PC-9 (cell line): Measurements from ENCODE around the gene RASSF4. TPM values are rescaled to one million over a fixed set of nuclear protein-coding genes. Genes with fewer than 3 reads are reported as not detected.

Experiments used
- BruUV-seq: library from RNA; stranded (reverse); fragments of 400-500 nt; replicated peaks from 2 replicates; lab custom pipeline; 2021; lab: Mats Ljungman, UMichigan
- CTCF ChIA-PET: fragments of 300-600 bp; sonication (Branson Sonifier 250); formaldehyde crosslinking; loops from one replicate; lab custom pipeline; 2022; ENCODE audit warnings: antibody characterized with exemption; lab: Charles Lee
- POLR2A ChIA-PET: fragments of 300-600 bp; sonication (Branson Sonifier 250); formaldehyde crosslinking; loops from one replicate; lab custom pipeline; 2022; ENCODE audit warnings: antibody characterized with exemption; ENCODE audit not compliant: unreplicated experiment; lab: Charles Lee
- DNase-seq, 2 experiments: peaks; one replicate each; pipeline versions ENCODE4 v3.0.0 to v3.0.0-alpha.2; 2015 to 2022; ENCODE audit warnings: mixed read lengths in 1 of 2
- H2AFZ ChIP-seq: fragments of 200-600 bp; sonication (generic); 2 replicates; pipeline ENCODE4 v1.8.1; 2017; ENCODE audit warnings: antibody characterized with exemption
- H3F3A ChIP-seq: fragments of 200-600 bp; sonication (generic); 2 replicates; pipeline ENCODE4 v1.8.1; 2017; ENCODE audit warnings: antibody characterized with exemption, mild to moderate bottlenecking, low read depth; ENCODE audit not compliant: insufficient read depth
- H3K27ac ChIP-seq: fragments of 200-600 bp; sonication (generic); 2 replicates; pipeline ENCODE4 v1.6.1; 2016; ENCODE audit warnings: mixed run types
- H3K27me3 ChIP-seq: fragments of 200-600 bp; sonication (generic); 2 replicates; pipeline ENCODE4 v1.6.1; 2016; ENCODE audit warnings: low read depth, mixed run types; ENCODE audit not compliant: insufficient read depth
- H3K36me3 ChIP-seq: fragments of 200-600 bp; sonication (generic); 2 replicates; pipeline ENCODE4 v1.6.1; 2016; ENCODE audit warnings: low read depth, mixed run types
- H3K4me1 ChIP-seq: fragments of 200-600 bp; sonication (generic); replicated peaks from 2 replicates; pipeline ENCODE4 v1.6.1; 2016; ENCODE audit warnings: mixed run types; ENCODE audit not compliant: insufficient read depth
- H3K4me2 ChIP-seq: fragments of 200-600 bp; sonication (generic); 2 replicates; pipeline ENCODE4 v1.6.1; 2017; ENCODE audit warnings: mixed run types
- H3K4me3 ChIP-seq: fragments of 200-600 bp; sonication (generic); 2 replicates; pipeline ENCODE4 v1.6.1; 2016; ENCODE audit warnings: mixed run types
- H3K79me2 ChIP-seq: fragments of 200-600 bp; sonication (generic); 2 replicates; pipeline ENCODE4 v1.6.1; 2017; ENCODE audit warnings: low read depth, mixed run types
- H3K9me2 ChIP-seq: fragments of 200-600 bp; sonication (generic); 2 replicates; pipeline ENCODE4 v1.8.1; 2017; ENCODE audit warnings: mild to moderate bottlenecking; ENCODE audit not compliant: insufficient read depth
- H3K9me3 ChIP-seq: fragments of 200-600 bp; sonication (generic); 2 replicates; pipeline ENCODE4 v1.8.1; 2016; ENCODE audit warnings: low read depth; ENCODE audit not compliant: insufficient read depth
- H4K20me1 ChIP-seq: fragments of 200-600 bp; sonication (generic); 2 replicates; pipeline ENCODE4 v1.8.1; 2017; ENCODE audit not compliant: insufficient read depth
- EZH2 ChIP-seq: fragments of 200-600 bp; sonication (generic); IDR thresholded peaks from 2 replicates; pipeline ENCODE4 v1.8.0; 2017; ENCODE audit warnings: antibody characterized with exemption, low read depth
- intact Hi-C: fragments of 100-400 bp; cut with micrococcal nuclease; formaldehyde crosslinking; loops from one replicate; pipeline ENCODE4 v1.10.0; 2022; ENCODE audit not compliant: unreplicated experiment
- total RNA-seq: library from RNA; stranded (reverse); gene quantifications from 2 replicates; pipeline ENCODE4 v1.2.3, GENCODE V29; 2021
- TF ChIP-seq, protein P1 (sequence below): fragments of 200-600 bp; sonication (generic); conservative IDR thresholded peaks from 2 replicates; pipeline ENCODE4 v1.6.1; 2017; ENCODE audit warnings: mixed run types, antibody characterized with exemption, mild to moderate bottlenecking, moderate library complexity

Gene RASSF4
- total RNA-seq, 1 experiment from 2014 or later = 6.5 TPM

- H3F3A ChIP-seq = peaks cover 16% of the 10 kb centered on the region; the same call in 1 of the 2 replicates
- ChIA-PET CTCF (no interaction called here), POLR2A (no interaction called here)
- no peaks in the 10 kb centered on the region for H3K9me3 ChIP-seq
- no peak for DNase-seq
- intact Hi-C loops = no loop called here
- H3K27me3 ChIP-seq = no peaks in the 10 kb centered on the region
- H4K20me1 ChIP-seq = no peaks in the 10 kb centered on the region
- TF ChIP-seq EZH2 = no peak
- TF ChIP-seq, protein P1, sequence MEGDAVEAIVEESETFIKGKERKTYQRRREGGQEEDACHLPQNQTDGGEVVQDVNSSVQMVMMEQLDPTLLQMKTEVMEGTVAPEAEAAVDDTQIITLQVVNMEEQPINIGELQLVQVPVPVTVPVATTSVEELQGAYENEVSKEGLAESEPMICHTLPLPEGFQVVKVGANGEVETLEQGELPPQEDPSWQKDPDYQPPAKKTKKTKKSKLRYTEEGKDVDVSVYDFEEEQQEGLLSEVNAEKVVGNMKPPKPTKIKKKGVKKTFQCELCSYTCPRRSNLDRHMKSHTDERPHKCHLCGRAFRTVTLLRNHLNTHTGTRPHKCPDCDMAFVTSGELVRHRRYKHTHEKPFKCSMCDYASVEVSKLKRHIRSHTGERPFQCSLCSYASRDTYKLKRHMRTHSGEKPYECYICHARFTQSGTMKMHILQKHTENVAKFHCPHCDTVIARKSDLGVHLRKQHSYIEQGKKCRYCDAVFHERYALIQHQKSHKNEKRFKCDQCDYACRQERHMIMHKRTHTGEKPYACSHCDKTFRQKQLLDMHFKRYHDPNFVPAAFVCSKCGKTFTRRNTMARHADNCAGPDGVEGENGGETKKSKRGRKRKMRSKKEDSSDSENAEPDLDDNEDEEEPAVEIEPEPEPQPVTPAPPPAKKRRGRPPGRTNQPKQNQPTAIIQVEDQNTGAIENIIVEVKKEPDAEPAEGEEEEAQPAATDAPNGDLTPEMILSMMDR = no peak
- H3K4me2 ChIP-seq = no peak overlapping the region
- no peaks in the 10 kb centered on the region for H3K9me2 ChIP-seq
- no TSS peak for BruUV-seq
- no peaks in the 10 kb centered on the region for H3K79me2 ChIP-seq
- H3K4me1 ChIP-seq = peaks cover 31% of the 10 kb centered on the region
- no peak overlapping the region for H3K27ac ChIP-seq
- no peak overlapping the region for H3K4me3 ChIP-seq
- H3K36me3 ChIP-seq = no peaks in the 10 kb centered on the region
- H2AFZ ChIP-seq = no peak overlapping the region
Observed at GRCh38 chr10:44985175-44985681, 25.6 kb downstream of the RASSF4 start.

DNA sequence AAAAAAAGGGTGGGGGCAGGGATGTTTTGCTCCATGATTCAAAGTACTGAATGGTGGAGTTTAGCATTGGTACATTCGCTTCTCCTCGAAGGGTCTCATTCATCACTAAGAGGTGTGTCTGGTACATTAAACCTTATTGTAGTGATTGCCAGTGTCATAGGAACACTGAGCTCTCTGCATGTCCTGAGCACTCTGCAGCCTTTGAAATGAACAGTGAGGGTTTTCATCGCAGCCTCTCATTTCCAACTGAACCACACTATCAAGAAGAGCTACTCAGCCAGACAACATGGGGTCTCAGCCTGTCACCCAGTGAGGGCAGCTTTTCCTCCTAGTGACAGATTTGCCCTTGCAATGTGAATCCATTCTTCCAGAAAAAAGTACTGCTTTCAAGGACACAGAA, 26.6 kb downstream of the RASSF4 start:
- no peak overlapping the region for H3K4me3 ChIP-seq
- no peaks in the 10 kb centered on the region for H3K9me3 ChIP-seq
- no peaks in the 10 kb centered on the region for H3K27me3 ChIP-seq
- ChIA-PET POLR2A (no interaction called here), CTCF (no interaction called here)
- TF ChIP-seq, protein P1 = no peak
- TF ChIP-seq EZH2 = no peak
- H3K27ac ChIP-seq = no peak overlapping the region
- no peaks in the 10 kb centered on the region for H4K20me1 ChIP-seq
- no peak for DNase-seq
- no TSS peak for BruUV-seq
- no peaks in the 10 kb centered on the region for H3K79me2 ChIP-seq
- no peak overlapping the region for H2AFZ ChIP-seq
- H3K4me2 ChIP-seq = no peak overlapping the region
- H3F3A ChIP-seq = peaks cover 11% of the 10 kb centered on the region; the same call in 1 of the 2 replicates
- peaks cover 22% of the 10 kb centered on the region for H3K4me1 ChIP-seq
- intact Hi-C loops = no loop called here
- H3K9me2 ChIP-seq = no peaks in the 10 kb centered on the region
- H3K36me3 ChIP-seq = no peaks in the 10 kb centered on the region

DNA sequence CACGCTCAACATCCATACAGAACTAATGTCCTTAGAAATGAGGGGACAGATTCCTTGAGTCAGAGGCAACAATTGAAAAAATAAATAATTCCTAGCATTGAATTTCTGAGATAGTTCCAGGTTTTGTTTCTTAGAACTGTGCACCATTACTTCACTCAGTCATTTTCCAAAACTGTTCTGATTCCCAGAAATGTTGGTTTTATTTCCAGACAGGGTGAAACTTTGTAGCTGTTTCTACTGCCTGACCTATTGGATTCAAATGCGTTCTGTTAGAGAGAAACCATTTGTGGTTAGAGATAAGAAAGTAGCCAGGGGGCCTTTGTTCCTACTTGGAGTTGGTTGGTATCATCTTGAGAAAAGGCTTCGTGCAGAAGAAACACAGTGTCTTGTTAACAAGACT, 27.1 kb downstream of the RASSF4 start:
- intact Hi-C loops = no loop called here
- POLR2A ChIA-PET = no interaction called here
- TF ChIP-seq, protein P1 = no peak

More for the DNA sequence above, 27.1 kb downstream of the RASSF4 start:
- BruUV-seq = no TSS peak
- Histone ChIP-seq H3K9me2 (no peaks in the 10 kb centered on the region), H3K79me2 (no peaks in the 10 kb centered on the region), H4K20me1 (no peaks in the 10 kb centered on the region), H3K4me1 (peaks cover 17% of the 10 kb centered on the region), H3K27ac (no peak overlapping the region), H3K9me3 (no peaks in the 10 kb centered on the region), H2AFZ (no peak overlapping the region), H3K4me3 (no peak overlapping the region), H3K4me2 (no peak overlapping the region), H3F3A (peaks cover 6% of the 10 kb centered on the region; the same call in 1 of the 2 replicates), H3K27me3 (no peaks in the 10 kb centered on the region), H3K36me3 (no peaks in the 10 kb centered on the region)
- no peak for DNase-seq
- CTCF ChIA-PET = interaction anchor here (0.7 kb wide), 1 partner anchor 104 kb away, joined by 4 read pairs; no protein-coding TSS in a partner anchor
